Tibial nerve (tissue), 3 donors: Measurements from ENCODE around the gene FBXO30.

Source experiments
- POLR2A ChIP-seq, 2 donors: fragments of 450-650 bp; IDR thresholded peaks; one replicate each; pipeline ENCODE4 v1.6.1; 2017; ENCODE audit warnings: antibody characterized with exemption in 2 of 2, mild to moderate bottlenecking in 2 of 2, moderate library complexity in 2 of 2
- TF ChIP-seq, protein P1 (sequence below), 5 experiments: fragments of 200-600 bp in 3 of 5; fragments of 450-650 bp in 2 of 5; sonication (generic) in 3 of 5; IDR thresholded peaks; one replicate each; pipeline ENCODE4 v1.5.1; 2016 to 2019; ENCODE audit warnings: antibody characterized with exemption in 5 of 5, mild to moderate bottlenecking in 3 of 5, moderate library complexity in 2 of 5

DNA sequence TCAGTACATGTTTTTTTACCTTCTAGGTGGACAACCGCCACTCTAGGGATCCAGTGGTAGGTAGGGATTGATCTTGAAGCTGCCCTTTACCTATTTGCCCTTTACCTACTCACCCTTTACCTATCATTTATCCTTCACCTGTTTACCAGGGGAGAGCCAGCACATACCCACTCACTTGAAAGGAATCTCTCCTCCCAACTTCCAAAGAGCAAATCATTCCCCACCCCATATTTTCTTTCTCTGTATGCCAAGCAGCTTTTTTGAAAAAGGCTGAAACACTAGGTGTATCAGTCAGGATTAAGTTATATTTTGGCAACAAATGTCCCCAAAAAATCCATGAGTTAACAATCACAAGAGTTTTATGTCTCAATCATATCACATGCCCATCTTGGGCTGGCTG lies 68.7 kb downstream of the FBXO30 start:
- no peak for TF ChIP-seq POLR2A (IDR thresholded peaks at IDR 0.05)
- TF ChIP-seq, protein P1, sequence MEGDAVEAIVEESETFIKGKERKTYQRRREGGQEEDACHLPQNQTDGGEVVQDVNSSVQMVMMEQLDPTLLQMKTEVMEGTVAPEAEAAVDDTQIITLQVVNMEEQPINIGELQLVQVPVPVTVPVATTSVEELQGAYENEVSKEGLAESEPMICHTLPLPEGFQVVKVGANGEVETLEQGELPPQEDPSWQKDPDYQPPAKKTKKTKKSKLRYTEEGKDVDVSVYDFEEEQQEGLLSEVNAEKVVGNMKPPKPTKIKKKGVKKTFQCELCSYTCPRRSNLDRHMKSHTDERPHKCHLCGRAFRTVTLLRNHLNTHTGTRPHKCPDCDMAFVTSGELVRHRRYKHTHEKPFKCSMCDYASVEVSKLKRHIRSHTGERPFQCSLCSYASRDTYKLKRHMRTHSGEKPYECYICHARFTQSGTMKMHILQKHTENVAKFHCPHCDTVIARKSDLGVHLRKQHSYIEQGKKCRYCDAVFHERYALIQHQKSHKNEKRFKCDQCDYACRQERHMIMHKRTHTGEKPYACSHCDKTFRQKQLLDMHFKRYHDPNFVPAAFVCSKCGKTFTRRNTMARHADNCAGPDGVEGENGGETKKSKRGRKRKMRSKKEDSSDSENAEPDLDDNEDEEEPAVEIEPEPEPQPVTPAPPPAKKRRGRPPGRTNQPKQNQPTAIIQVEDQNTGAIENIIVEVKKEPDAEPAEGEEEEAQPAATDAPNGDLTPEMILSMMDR (IDR thresholded peaks at IDR 0.05), result no peak
